ENCODE data around the gene PSMD11.
A peak's percentile ranks its signal among the peaks of the same experiment; 100 is the strongest.

The PSMD11 gene

DNA sequence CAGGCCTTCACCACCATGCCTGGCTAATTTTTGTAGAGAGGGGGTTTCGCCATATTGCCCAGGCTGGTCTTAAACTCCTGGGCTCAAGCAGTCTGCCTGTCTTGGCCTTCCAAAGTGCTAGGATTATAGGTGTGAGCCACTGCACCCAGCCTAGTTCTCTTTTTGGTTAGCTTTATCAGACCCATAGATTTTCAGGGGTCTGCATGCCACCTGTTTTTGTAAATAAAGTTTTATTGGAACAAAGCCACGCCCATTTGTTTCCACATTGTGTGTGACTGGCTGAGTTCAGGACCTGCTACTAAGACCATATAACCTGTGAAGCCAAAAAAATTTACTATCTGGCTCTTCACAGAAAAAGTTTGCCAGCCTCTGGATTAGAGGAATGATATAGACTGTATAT, 7.6 kb downstream of the PSMD11 start:
- Histone ChIP-seq H3K36me3 (ENCODE audit: insufficient read depth, low read length) (peaks cover 94% of the 10 kb centered on the region), H3K9ac (ENCODE audit: low read depth, low read length) (no peak overlapping the region), H3K79me2 (ENCODE audit: insufficient read depth, low read length) (peaks cover 91% of the 10 kb centered on the region), H3K9me3 (ENCODE audit: insufficient read depth, low read length, severe bottlenecking) (no peaks in the 10 kb centered on the region), H3K27me3 (ENCODE audit: insufficient read depth, low read length, poor library complexity) (no peaks in the 10 kb centered on the region), H3K4me3 (ENCODE audit: low read depth in 1 of 2, low read length in 2 of 2) (no peak overlapping the region), H2AFZ (ENCODE audit: low read depth, low read length) (no peak overlapping the region), H3K4me2 (ENCODE audit: insufficient read depth, low read length) (no peak overlapping the region), H3K27ac (ENCODE audit: low read length) (no peak overlapping the region), H4K20me1 (ENCODE audit: insufficient read depth, low read length) (peaks cover 27% of the 10 kb centered on the region; the same call in 1 of the 2 replicates), H3K4me1 (ENCODE audit: insufficient read depth, low read length) (peaks cover 10% of the 10 kb centered on the region; the same call in 1 of the 2 replicates)
- DNase-seq (no peak), ATAC-seq (ENCODE audit: insufficient read depth, low read depth) (no peak)
- TF ChIP-seq EZH2 (IDR thresholded peaks at IDR 0.05; ENCODE audit: borderline replicate concordance, low read depth, low read length, severe bottlenecking), result no peak

DNA sequence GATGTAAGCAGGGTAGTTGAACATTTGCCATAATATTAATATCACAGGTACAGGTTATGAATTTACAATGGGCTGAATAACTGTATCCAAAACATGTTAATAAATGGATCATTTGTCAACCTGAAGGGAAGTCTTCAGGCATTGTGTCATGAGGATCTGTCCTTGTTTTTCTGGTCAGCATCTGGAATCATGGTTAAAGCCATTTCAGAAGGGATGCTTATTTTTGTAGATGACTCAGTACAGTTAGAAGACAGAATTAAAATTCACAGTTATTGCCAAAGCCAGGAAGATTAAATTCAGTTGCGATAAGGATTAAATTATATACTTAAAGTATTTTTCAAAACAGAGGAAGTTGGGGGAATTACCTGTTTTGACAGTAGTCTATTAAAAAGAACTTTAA, 8.0 kb downstream of the PSMD11 start:
- Histone ChIP-seq H3K9me3 (ENCODE audit: insufficient read depth, low read length, severe bottlenecking) (no peaks in the 10 kb centered on the region), H3K9ac (ENCODE audit: low read depth, low read length) (no peak overlapping the region), H3K79me2 (ENCODE audit: insufficient read depth, low read length) (peaks cover 91% of the 10 kb centered on the region), H3K36me3 (ENCODE audit: insufficient read depth, low read length) (peaks cover 94% of the 10 kb centered on the region), H3K4me2 (ENCODE audit: insufficient read depth, low read length) (no peak overlapping the region), H2AFZ (ENCODE audit: low read depth, low read length) (no peak overlapping the region), H3K4me1 (ENCODE audit: insufficient read depth, low read length) (peaks cover 6% of the 10 kb centered on the region; the same call in 1 of the 2 replicates), H3K27me3 (ENCODE audit: insufficient read depth, low read length, poor library complexity) (no peaks in the 10 kb centered on the region), H3K27ac (ENCODE audit: low read length) (no peak overlapping the region), H4K20me1 (ENCODE audit: insufficient read depth, low read length) (peaks cover 25% of the 10 kb centered on the region; the same call in 1 of the 2 replicates), H3K4me3 (ENCODE audit: low read depth in 1 of 2, low read length in 2 of 2) (no peak overlapping the region)
- ATAC-seq (ENCODE audit: insufficient read depth, low read depth) (no peak), DNase-seq (no peak)
- TF ChIP-seq EZH2 (IDR thresholded peaks at IDR 0.05; ENCODE audit: borderline replicate concordance, low read depth, low read length, severe bottlenecking), result no peak
- TF ChIP-seq, protein P1, sequence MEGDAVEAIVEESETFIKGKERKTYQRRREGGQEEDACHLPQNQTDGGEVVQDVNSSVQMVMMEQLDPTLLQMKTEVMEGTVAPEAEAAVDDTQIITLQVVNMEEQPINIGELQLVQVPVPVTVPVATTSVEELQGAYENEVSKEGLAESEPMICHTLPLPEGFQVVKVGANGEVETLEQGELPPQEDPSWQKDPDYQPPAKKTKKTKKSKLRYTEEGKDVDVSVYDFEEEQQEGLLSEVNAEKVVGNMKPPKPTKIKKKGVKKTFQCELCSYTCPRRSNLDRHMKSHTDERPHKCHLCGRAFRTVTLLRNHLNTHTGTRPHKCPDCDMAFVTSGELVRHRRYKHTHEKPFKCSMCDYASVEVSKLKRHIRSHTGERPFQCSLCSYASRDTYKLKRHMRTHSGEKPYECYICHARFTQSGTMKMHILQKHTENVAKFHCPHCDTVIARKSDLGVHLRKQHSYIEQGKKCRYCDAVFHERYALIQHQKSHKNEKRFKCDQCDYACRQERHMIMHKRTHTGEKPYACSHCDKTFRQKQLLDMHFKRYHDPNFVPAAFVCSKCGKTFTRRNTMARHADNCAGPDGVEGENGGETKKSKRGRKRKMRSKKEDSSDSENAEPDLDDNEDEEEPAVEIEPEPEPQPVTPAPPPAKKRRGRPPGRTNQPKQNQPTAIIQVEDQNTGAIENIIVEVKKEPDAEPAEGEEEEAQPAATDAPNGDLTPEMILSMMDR (IDR thresholded peaks at IDR 0.05; ENCODE audit: borderline replicate concordance, extremely low read depth, low read length, poor library complexity, severe bottlenecking), result no peak

DNA sequence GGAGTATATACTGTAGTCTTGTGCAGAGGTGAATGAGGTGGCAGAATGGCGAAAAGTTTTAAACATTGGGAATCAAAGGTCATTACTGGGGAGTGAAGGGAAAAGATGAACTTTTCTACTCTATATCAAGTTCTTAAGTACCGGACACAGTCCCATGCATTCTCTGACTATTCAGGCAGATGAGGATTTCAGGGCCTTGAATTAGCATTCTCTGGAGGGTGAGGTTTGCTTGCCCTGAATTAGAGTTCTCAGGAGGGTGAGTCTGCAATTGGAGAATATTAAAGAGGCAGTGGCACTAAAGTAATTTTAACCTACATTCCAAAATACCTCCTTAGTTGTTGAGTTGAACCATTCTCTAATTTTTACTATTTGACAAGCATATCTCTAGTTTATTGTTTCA, 9.1 kb downstream of the PSMD11 start:
- H3K36me3 ChIP-seq (ENCODE audit: insufficient read depth, low read length), result peaks cover 94% of the 10 kb centered on the region
- ATAC-seq (ENCODE audit: insufficient read depth, low read depth), result no peak
- TF ChIP-seq EZH2 (IDR thresholded peaks at IDR 0.05; ENCODE audit: borderline replicate concordance, low read depth, low read length, severe bottlenecking), result no peak
- TF ChIP-seq, protein P1 (IDR thresholded peaks at IDR 0.05; ENCODE audit: borderline replicate concordance, extremely low read depth, low read length, poor library complexity, severe bottlenecking), result no peak

DNA sequence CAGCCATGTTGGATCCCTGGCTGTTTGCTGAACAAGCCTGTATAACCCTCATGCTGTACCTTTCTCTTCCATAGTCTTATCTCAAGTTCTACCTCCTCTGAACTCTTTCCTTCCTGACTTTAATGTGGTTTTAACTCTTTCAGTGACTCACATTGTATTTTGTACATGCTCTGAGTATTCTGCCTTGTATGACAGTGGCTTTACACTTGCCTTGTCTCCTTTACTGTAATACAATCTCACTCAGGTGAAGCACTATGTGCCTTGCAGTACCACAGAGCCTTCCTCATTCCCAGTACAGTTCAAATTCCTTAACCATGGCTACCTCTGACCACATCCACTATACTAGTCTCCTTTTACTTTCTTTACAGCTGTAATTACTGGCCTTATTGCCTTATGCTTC, 14.1 kb downstream of the PSMD11 start:
- no peaks in the 10 kb centered on the region for H3K9me3 ChIP-seq (ENCODE audit: insufficient read depth, low read length, severe bottlenecking)
- no peak for DNase-seq
- peak; percentile 77 for ATAC-seq (ENCODE audit: insufficient read depth, low read depth)
- TF ChIP-seq, protein P1 (IDR thresholded peaks at IDR 0.05; ENCODE audit: borderline replicate concordance, extremely low read depth, low read length, poor library complexity, severe bottlenecking), result no peak
- TF ChIP-seq EZH2 (IDR thresholded peaks at IDR 0.05; ENCODE audit: borderline replicate concordance, low read depth, low read length, severe bottlenecking), result no peak
- no peak overlapping the region for H3K27ac ChIP-seq (ENCODE audit: low read length)
- peaks cover 86% of the 10 kb centered on the region for H3K79me2 ChIP-seq (ENCODE audit: insufficient read depth, low read length)
- H3K36me3 ChIP-seq (ENCODE audit: insufficient read depth, low read length), result peaks cover 94% of the 10 kb centered on the region
- peaks cover 49% of the 10 kb centered on the region; the same call in 1 of the 2 replicates for H4K20me1 ChIP-seq (ENCODE audit: insufficient read depth, low read length)
- no peak overlapping the region for H2AFZ ChIP-seq (ENCODE audit: low read depth, low read length)
- no peak overlapping the region for H3K9ac ChIP-seq (ENCODE audit: low read depth, low read length)
- no peaks in the 10 kb centered on the region for H3K4me1 ChIP-seq (ENCODE audit: insufficient read depth, low read length)
- H3K4me3 ChIP-seq (ENCODE audit: low read depth in 1 of 2, low read length in 2 of 2), result no peak overlapping the region
- no peak overlapping the region for H3K4me2 ChIP-seq (ENCODE audit: insufficient read depth, low read length)
- H3K27me3 ChIP-seq (ENCODE audit: insufficient read depth, low read length, poor library complexity), result no peaks in the 10 kb centered on the region

More for the DNA sequence above, 9.1 kb downstream of the PSMD11 start:
- H3K9ac ChIP-seq (ENCODE audit: low read depth, low read length), result no peak overlapping the region
- H3K4me1 ChIP-seq (ENCODE audit: insufficient read depth, low read length), result no peaks in the 10 kb centered on the region
- H2AFZ ChIP-seq (ENCODE audit: low read depth, low read length), result no peak overlapping the region
- H3K27me3 ChIP-seq (ENCODE audit: insufficient read depth, low read length, poor library complexity), result no peaks in the 10 kb centered on the region
- DNase-seq, result no peak
- H3K4me3 ChIP-seq (ENCODE audit: low read depth in 1 of 2, low read length in 2 of 2), result no peak overlapping the region
- peaks cover 89% of the 10 kb centered on the region for H3K79me2 ChIP-seq (ENCODE audit: insufficient read depth, low read length)
- no peak overlapping the region for H3K4me2 ChIP-seq (ENCODE audit: insufficient read depth, low read length)
- no peaks in the 10 kb centered on the region for H3K9me3 ChIP-seq (ENCODE audit: insufficient read depth, low read length, severe bottlenecking)
- peaks cover 32% of the 10 kb centered on the region; the same call in 1 of the 2 replicates for H4K20me1 ChIP-seq (ENCODE audit: insufficient read depth, low read length)
- H3K27ac ChIP-seq (ENCODE audit: low read length), result no peak overlapping the region
